ENCODE results near the gene ARSJ. TPM values are rescaled to one million over a fixed set of nuclear protein-coding genes. Genes with fewer than 3 reads are reported as not detected.

The ARSJ gene
- total RNA-seq, 1 experiment from 2014 or later, result 43.9 TPM

DNA sequence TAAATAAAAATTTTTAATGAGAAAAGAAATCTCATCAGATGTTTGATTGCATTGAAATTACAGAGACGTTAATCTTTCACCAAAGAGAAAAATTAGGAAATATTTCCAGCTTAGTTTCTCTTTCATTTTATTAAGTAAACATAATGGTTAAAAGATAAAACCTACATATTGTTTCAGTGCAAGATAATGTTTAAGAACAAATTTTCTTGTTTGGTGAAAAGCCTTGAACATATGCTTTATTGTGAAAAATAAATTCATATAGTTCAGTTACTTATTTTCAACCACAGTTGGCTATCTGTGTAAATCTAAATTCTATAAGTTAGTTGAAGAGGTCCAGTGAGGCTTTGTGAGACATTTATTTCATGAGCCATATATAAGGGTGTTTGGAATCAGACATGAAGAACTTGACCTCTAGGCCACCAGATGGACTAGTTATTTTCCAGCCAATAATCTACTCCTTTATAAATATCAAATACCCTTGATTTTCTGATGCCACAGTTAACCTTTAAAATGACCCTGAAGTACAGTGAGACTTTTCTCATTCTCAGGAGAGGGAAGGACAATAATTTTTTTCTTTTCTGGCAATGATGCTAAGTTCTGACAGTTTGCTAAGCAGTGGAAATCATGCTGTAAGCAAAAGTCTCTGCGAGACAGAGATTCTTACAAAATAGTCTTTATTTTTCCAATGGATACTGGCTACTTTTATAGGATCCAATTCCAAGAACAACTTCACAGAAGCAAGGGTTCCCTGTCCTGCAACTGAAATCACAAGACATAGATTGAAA lies 2.5 kb downstream of the ARSJ start:
- CTCF ChIA-PET, result no interaction called here
- in situ Hi-C loops (cut with HindIII; ENCODE audit: low pct_unique_long_range_greater_than_20kb, low sequenced_read_pairs), result no loop called here
- no TSS peak for BruUV-seq (replicated peaks)

GRCh38 chr4:113975578-113975977 lies 3.9 kb downstream of the ARSJ start:
- Histone ChIP-seq H3K4me1 (ENCODE audit: control insufficient read depth, insufficient read depth, low read length) (peaks cover 9% of the 10 kb centered on the region), H3K27ac (ENCODE audit: low read length) (peak overlapping the region; percentile 96), H3K4me3 (ENCODE audit: low read depth in 2 of 2, low read length in 2 of 2) (peak overlapping the region; percentile 65 to 77), H3K9me3 (ENCODE audit: control insufficient read depth, insufficient read depth, low read depth, low read length) (peaks cover 7% of the 10 kb centered on the region; the same call in 1 of the 2 replicates), H3K36me3 (ENCODE audit: control insufficient read depth, insufficient read depth, low read length) (no peaks in the 10 kb centered on the region; the same call in 1 of the 2 replicates), H3K27me3 (ENCODE audit: control insufficient read depth, insufficient read depth, low read length) (no peaks in the 10 kb centered on the region)
- in situ Hi-C loops (cut with HindIII; ENCODE audit: low pct_unique_long_range_greater_than_20kb, low sequenced_read_pairs) (no loop called here), intact Hi-C loops (cut with micrococcal nuclease; ENCODE audit: unreplicated experiment) (loop anchor here (2.0 to 5.0 kb wide), 2 partner anchors 17 to 97 kb away; no protein-coding TSS in a partner anchor)
- ATAC-seq, result no peak
- CTCF ChIA-PET, result no interaction called here
- BruUV-seq (replicated peaks), result no TSS peak
- no peak for DNase-seq (ENCODE audit: low read depth, low spot score)
- TF ChIP-seq, protein P1, sequence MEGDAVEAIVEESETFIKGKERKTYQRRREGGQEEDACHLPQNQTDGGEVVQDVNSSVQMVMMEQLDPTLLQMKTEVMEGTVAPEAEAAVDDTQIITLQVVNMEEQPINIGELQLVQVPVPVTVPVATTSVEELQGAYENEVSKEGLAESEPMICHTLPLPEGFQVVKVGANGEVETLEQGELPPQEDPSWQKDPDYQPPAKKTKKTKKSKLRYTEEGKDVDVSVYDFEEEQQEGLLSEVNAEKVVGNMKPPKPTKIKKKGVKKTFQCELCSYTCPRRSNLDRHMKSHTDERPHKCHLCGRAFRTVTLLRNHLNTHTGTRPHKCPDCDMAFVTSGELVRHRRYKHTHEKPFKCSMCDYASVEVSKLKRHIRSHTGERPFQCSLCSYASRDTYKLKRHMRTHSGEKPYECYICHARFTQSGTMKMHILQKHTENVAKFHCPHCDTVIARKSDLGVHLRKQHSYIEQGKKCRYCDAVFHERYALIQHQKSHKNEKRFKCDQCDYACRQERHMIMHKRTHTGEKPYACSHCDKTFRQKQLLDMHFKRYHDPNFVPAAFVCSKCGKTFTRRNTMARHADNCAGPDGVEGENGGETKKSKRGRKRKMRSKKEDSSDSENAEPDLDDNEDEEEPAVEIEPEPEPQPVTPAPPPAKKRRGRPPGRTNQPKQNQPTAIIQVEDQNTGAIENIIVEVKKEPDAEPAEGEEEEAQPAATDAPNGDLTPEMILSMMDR (IDR thresholded peaks at IDR 0.05), result no peak
- no peak for TF ChIP-seq TCF7L2 (IDR thresholded peaks at IDR 0.05; ENCODE audit: low read depth, low read length)
- no peak for TF ChIP-seq SIN3A (IDR thresholded peaks at IDR 0.05; ENCODE audit: borderline replicate concordance, insufficient read depth, low read depth, low read length)
- no peak for TF ChIP-seq POLR2AphosphoS5 (IDR thresholded peaks at IDR 0.05; ENCODE audit: low read depth, low read length)
- TF ChIP-seq, protein P2, sequence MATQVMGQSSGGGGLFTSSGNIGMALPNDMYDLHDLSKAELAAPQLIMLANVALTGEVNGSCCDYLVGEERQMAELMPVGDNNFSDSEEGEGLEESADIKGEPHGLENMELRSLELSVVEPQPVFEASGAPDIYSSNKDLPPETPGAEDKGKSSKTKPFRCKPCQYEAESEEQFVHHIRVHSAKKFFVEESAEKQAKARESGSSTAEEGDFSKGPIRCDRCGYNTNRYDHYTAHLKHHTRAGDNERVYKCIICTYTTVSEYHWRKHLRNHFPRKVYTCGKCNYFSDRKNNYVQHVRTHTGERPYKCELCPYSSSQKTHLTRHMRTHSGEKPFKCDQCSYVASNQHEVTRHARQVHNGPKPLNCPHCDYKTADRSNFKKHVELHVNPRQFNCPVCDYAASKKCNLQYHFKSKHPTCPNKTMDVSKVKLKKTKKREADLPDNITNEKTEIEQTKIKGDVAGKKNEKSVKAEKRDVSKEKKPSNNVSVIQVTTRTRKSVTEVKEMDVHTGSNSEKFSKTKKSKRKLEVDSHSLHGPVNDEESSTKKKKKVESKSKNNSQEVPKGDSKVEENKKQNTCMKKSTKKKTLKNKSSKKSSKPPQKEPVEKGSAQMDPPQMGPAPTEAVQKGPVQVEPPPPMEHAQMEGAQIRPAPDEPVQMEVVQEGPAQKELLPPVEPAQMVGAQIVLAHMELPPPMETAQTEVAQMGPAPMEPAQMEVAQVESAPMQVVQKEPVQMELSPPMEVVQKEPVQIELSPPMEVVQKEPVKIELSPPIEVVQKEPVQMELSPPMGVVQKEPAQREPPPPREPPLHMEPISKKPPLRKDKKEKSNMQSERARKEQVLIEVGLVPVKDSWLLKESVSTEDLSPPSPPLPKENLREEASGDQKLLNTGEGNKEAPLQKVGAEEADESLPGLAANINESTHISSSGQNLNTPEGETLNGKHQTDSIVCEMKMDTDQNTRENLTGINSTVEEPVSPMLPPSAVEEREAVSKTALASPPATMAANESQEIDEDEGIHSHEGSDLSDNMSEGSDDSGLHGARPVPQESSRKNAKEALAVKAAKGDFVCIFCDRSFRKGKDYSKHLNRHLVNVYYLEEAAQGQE (IDR thresholded peaks at IDR 0.05; ENCODE audit: insufficient read depth in 1 of 2, low read depth in 2 of 2, low read length in 1 of 2), result no peak
- POLR2A ChIA-PET, result no interaction called here

More for the DNA sequence above, 2.5 kb downstream of the ARSJ start:
- H3K27me3 ChIP-seq (ENCODE audit: control insufficient read depth, insufficient read depth, low read length), result no peaks in the 10 kb centered on the region
- no peak for DNase-seq (ENCODE audit: low read depth, low spot score)
- H3K4me3 ChIP-seq (ENCODE audit: low read depth in 2 of 2, low read length in 2 of 2), result peak overlapping the region; percentile 77 to 85
- peaks cover 7% of the 10 kb centered on the region; the same call in 1 of the 2 replicates for H3K9me3 ChIP-seq (ENCODE audit: control insufficient read depth, insufficient read depth, low read depth, low read length)
- TF ChIP-seq, protein P2 (IDR thresholded peaks at IDR 0.05; ENCODE audit: insufficient read depth in 1 of 2, low read depth in 2 of 2, low read length in 1 of 2), result no peak
- TF ChIP-seq, protein P1 (IDR thresholded peaks at IDR 0.05), result no peak
- TF ChIP-seq TCF7L2 (IDR thresholded peaks at IDR 0.05; ENCODE audit: low read depth, low read length) (no peak), POLR2AphosphoS5 (IDR thresholded peaks at IDR 0.05; ENCODE audit: low read depth, low read length) (no peak), SIN3A (IDR thresholded peaks at IDR 0.05; ENCODE audit: borderline replicate concordance, insufficient read depth, low read depth, low read length) (no peak)
- ATAC-seq, result no peak
- H3K4me1 ChIP-seq (ENCODE audit: control insufficient read depth, insufficient read depth, low read length), result peaks cover 8% of the 10 kb centered on the region
- H3K27ac ChIP-seq (ENCODE audit: low read length), result peak overlapping the region; percentile 96
- POLR2A ChIA-PET, result interaction anchor here (0.6 kb wide), 1 partner anchor 193 kb away, joined by 3 read pairs; no protein-coding TSS in a partner anchor
- intact Hi-C loops (cut with micrococcal nuclease; ENCODE audit: unreplicated experiment), result loop anchor here (5.0 kb wide), 1 partner anchor 95 kb away; no protein-coding TSS in a partner anchor
- H3K36me3 ChIP-seq (ENCODE audit: control insufficient read depth, insufficient read depth, low read length), result no peaks in the 10 kb centered on the region; the same call in 1 of the 2 replicates

All from Panc1 (cell line).